GM18951 (cell line): ENCODE data around the gene PPP2R5A.
A peak's percentile ranks its signal among the peaks of the same experiment; 100 is the strongest.

Source experiments
- POLR2A ChIP-seq: IDR thresholded peaks from 4 replicates; pipeline ENCODE4 v1.6.1; 2011; ENCODE audit warnings: mild to moderate bottlenecking; ENCODE audit not compliant: insufficient read length, insufficient read depth; ENCODE audit errors: extremely low read depth
- in situ Hi-C: fragments of 300-500 bp; cut with MboI; formaldehyde crosslinking; loops from one replicate; pipeline ENCODE4 v1.12.0; 2022; ENCODE audit warnings: low sequenced_read_pairs, mixed read lengths, inconsistent platforms; ENCODE audit not compliant: unreplicated experiment

The PPP2R5A gene

GRCh38 chr1:212284744-212285684 lies at the start of gene PPP2R5A:
TSS of gene PPP2R5A (plus strand) at chr1:212285410. CDS start at chr1:212286111, 701 bp downstream.
- in situ Hi-C loops: no loop called here

DNA sequence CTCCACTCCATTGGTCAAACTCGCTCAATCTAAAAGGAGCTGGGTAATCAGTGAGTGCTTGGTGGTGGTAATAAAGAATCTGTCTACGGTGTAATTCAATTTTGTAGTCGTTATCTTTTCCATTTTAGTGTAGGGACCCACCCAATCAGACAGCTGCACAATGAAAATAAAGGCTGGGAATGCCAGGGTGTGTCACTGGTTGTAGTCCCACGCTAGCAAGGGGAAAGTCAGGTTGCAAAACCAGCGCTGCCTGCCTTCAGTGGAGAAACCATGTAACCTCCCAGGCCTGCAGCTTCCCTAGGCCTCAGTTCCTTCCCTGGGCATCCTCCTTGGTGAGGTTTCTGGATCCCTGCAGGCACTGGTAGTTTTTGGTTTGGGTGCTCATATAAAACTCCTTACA lies 49.4 kb upstream of the PPP2R5A start:
- in situ Hi-C loops: no loop called here
- TF ChIP-seq POLR2A: no peak

More at GRCh38 chr1:212284744-212285684, at the start of gene PPP2R5A:
- peak; percentile 72 for TF ChIP-seq POLR2A

DNA sequence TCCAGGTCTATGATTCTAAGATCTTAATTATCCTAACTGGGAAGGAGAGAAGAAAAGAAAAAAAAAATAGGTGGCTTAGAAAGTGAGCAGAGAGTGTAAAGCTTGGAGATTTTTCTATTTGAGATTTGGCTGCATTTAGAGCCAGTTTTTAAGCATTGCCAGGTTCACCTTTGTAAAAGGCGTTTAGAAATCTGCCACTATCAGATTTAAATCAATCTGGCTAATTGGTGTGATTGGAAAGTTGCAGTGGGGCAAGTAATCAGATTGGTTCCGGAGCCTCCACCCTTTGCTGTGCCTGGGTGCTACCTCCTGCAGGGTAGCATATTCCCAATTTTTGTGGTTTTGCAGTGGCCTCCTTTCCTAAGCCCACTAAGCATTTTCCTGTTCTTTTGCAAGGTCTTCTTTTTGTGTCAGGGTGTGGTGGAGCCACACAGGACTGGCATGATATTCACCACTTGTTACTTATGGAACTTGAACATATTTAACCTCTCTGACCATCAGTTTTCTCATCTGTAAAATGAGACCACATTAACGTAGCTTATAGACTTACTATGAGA lies 48.5 kb upstream of the PPP2R5A start:
- TF ChIP-seq POLR2A: no peak
- in situ Hi-C loops: no loop called here

DNA sequence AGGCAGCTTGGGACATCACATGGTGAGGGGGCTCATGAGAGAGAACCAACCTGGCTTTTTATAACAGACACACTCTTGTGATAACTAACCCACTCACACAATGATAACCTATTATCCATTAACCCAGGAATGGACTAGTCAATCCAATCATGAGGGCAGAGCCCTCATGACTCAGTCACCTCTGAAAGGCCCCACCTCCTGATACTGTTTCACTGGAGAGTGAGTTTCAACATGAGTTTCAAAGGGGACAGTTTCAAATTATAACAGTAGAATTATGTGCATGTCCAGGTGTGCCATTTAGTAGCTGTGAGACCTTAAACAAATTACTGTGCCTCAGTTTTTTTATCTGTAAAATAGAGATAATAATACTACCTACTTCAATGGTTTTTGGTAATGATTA lies 47.6 kb upstream of the PPP2R5A start:
- in situ Hi-C loops: no loop called here
- no peak for TF ChIP-seq POLR2A

DNA sequence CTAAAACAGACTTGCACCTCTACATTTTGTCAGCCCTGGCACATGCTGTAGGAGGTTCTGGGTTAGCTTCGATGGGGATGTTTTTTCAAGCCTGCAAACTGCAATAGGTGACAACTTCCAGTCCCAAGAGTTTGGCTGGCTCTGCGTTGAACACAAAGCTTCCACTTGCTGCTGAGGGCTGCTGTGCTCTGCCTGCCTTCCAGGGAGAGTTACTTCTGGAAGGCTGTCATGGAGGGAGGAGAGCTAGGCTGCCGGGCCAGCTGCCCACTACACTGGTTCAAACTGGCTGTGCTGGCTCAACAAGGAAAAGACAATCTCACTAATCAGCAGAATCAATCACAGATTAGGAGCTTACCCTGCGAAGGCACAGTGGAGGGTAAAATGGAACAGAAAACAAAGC lies 46.7 kb upstream of the PPP2R5A start:
- in situ Hi-C loops: no loop called here

GRCh38 chr1:212241501-212241900 lies 43.7 kb upstream of the PPP2R5A start:
- TF ChIP-seq POLR2A: no peak
- in situ Hi-C loops: no loop called here

More for the DNA sequence above, 46.7 kb upstream of the PPP2R5A start:
- no peak for TF ChIP-seq POLR2A

- TF ChIP-seq POLR2A: no peak
Measured at GRCh38 chr1:212241957-212242287, 43.3 kb upstream of the PPP2R5A start.

DNA sequence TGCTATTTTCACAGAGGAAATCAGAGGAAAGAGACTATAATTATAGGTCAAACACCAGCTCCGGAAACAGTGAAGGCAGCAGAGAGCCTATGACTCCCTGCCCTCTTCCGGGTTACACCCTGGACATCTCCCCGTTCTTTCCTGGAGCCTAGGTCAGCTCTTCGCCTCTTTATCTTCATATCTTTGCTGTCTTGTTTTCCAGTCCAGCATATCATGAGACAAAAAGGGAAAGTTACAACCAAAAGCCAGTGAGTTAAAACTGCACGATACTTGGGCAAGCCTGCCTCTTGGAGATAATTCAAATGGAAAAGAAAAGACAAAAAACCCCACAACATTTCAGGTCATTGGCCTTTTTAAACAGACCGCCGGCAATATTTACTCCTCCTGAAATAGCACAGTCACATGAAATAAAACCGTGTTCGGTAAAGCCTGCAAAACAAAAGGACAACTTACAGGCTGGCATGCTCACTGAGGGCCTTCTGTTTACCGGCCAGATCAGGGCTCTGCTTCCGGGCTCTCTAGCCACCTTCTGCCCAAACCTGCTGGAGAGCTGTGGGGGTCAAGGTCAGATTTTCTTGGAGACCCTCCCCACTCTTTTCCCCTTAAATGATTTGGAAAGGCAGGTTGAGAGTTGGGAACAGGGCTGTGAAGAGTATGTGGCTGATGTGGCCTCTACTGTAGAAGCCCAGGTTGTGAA lies 42.8 kb upstream of the PPP2R5A start:
- TF ChIP-seq POLR2A: no peak
- in situ Hi-C loops: no loop called here

More at GRCh38 chr1:212241957-212242287, 43.3 kb upstream of the PPP2R5A start:
- in situ Hi-C loops: no loop called here

DNA sequence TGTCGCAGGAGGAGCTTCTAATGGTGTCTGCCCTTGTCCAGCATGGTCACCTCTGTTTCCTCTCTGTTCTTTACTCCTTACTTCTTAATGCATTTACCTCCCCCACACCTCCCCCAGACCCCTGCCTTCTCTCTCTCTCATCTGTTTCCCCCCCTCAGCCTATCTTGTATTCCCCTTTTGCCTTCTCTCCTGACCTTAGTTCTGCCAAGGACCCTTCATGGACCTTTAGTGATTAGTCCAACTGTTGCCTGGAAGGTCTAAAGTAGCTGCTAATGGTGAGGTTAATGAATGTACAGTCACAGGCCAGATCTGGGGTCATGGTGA lies 42.3 kb upstream of the PPP2R5A start:
- TF ChIP-seq POLR2A: no peak
- in situ Hi-C loops: no loop called here

GRCh38 chr1:212244441-212244840 lies 40.8 kb upstream of the PPP2R5A start:
- no peak for TF ChIP-seq POLR2A
- in situ Hi-C loops: no loop called here

DNA sequence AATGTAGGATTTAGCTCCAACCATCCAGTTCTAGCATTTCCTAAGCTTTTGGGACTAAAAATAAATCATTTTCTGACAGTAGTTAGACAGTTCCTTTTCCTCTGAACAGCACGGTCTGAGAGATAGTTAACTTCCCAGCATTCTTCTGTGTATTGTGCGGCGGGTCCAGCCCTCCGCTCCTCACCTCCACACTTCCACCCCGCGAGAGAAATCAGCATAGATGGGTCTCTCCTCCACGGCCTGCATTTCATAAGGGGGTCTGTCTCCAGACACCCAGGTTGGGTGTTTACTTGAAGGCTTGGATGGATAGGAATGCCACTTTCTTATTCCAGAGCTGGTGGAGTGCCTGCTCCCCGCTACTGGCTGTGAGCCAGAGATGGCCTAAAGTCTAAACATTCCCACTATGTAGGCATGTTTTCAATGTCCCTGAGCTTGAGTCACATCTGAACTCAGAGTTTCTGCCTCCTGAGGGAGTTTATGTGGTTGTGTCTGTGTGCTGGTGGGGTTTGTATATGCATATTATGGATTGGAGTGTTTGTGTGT lies 38.0 kb upstream of the PPP2R5A start:
- in situ Hi-C loops: no loop called here
- no peak for TF ChIP-seq POLR2A

DNA sequence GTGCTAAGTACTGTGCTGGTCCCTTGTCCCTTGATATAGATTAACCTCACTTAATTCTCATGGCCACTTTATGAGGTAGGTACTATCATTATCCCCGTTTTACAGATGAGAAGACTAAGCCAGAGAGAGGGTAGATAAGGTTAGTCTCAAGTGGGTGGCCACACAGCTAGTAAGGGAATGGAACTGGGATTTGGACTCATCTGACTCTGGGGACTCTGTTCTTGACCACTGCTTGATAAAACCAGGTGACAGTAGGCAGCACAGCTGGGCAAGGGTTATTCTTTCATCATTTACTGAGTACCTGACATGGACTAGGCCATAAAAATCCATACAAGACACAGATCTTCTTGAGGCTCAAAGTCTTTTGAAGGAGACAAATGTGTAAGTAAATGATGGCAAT lies 37.2 kb upstream of the PPP2R5A start:
- in situ Hi-C loops: no loop called here
- no peak for TF ChIP-seq POLR2A

- TF ChIP-seq POLR2A: no peak
- in situ Hi-C loops: no loop called here
Measured at GRCh38 chr1:212254853-212255363, 30.3 kb upstream of the PPP2R5A start.
